ENCODE measurements around the gene LSG1.

DNA sequence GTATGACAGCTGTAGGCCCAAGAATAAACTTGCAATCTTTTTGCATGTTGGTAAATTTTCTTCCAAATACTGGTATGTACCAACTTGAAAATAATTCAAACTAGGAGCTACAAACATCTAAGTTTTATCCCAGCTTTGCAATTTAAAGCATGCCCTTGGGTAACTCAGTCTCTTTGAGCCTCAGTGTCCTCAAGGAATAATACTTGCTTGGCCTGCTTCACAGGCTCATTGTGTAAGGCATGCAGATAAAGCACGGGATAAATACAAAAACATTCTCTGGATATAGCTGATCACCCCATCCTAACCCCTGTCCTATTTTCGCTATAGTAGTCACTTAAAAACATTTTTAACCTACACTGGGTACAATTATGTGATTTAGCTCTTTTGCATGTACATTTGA, 29.2 kb downstream of the LSG1 start:
- TF ChIP-seq, protein P1, sequence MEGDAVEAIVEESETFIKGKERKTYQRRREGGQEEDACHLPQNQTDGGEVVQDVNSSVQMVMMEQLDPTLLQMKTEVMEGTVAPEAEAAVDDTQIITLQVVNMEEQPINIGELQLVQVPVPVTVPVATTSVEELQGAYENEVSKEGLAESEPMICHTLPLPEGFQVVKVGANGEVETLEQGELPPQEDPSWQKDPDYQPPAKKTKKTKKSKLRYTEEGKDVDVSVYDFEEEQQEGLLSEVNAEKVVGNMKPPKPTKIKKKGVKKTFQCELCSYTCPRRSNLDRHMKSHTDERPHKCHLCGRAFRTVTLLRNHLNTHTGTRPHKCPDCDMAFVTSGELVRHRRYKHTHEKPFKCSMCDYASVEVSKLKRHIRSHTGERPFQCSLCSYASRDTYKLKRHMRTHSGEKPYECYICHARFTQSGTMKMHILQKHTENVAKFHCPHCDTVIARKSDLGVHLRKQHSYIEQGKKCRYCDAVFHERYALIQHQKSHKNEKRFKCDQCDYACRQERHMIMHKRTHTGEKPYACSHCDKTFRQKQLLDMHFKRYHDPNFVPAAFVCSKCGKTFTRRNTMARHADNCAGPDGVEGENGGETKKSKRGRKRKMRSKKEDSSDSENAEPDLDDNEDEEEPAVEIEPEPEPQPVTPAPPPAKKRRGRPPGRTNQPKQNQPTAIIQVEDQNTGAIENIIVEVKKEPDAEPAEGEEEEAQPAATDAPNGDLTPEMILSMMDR (IDR thresholded peaks at IDR 0.05), result no peak
- TF ChIP-seq POLR2A (IDR thresholded peaks at IDR 0.05), result no peak
